GM13977 (cell line): ENCODE results near the gene AP2B1.

Experiments
- DNase-seq: peaks from one replicate; pipeline ENCODE4 v3.0.0; 2012; ENCODE audit warnings: low spot score
- CTCF ChIP-seq: IDR thresholded peaks from 2 replicates; pipeline ENCODE4 v1.5.1; 2012; ENCODE audit warnings: mild to moderate bottlenecking, control low read depth; ENCODE audit not compliant: insufficient read depth; ENCODE audit errors: extremely low read depth, missing control alignments
- in situ Hi-C: fragments of 300-500 bp; cut with MboI; formaldehyde crosslinking; loops from one replicate; pipeline ENCODE4 v1.12.0; 2022; ENCODE audit warnings: low sequenced_read_pairs, low pct_unique_long_range_greater_than_20kb, mixed read lengths, inconsistent platforms; ENCODE audit not compliant: unreplicated experiment

AP2B1 gene

GRCh38 chr17:35773679-35774425 lies 186.7 kb downstream of the AP2B1 start:
- in situ Hi-C loops, result no loop called here
- no peak for TF ChIP-seq CTCF
- DNase-seq, result no peak

- no peak for TF ChIP-seq CTCF
- DNase-seq, result no peak
- in situ Hi-C loops, result no loop called here
Measured at GRCh38 chr17:35774499-35774898, 187.4 kb downstream of the AP2B1 start.

GRCh38 chr17:35775039-35775438 lies 187.9 kb downstream of the AP2B1 start:
- in situ Hi-C loops, result no loop called here
- DNase-seq, result no peak
- no peak for TF ChIP-seq CTCF

- no peak for TF ChIP-seq CTCF
- in situ Hi-C loops, result no loop called here
- no peak for DNase-seq
Measured at GRCh38 chr17:35775583-35775982, 188.5 kb downstream of the AP2B1 start.
